ENCODE data around the gene PTPRK. TPM values are rescaled to one million over a fixed set of nuclear protein-coding genes. Genes with fewer than 3 reads are reported as not detected.

Gene PTPRK
- polyA plus RNA-seq, 1 experiment = 37.8 TPM

- H3K4me3 ChIP-seq (ENCODE audit: low read depth, low read length) = no peak overlapping the region
- CTCF ChIA-PET = no interaction called here
- no peak overlapping the region for H3K27ac ChIP-seq (ENCODE audit: low read depth, low read length)
- TF ChIP-seq CTCF (IDR thresholded peaks at IDR 0.05; ENCODE audit: low read depth, low read length) = no peak
- H3K27me3 ChIP-seq (ENCODE audit: control insufficient read depth, insufficient read depth, low read length) = no peaks in the 10 kb centered on the region
- POLR2A ChIA-PET = no interaction called here
- no peak for DNase-seq (ENCODE audit: low read depth, low spot score)
- H3K9me3 ChIP-seq (ENCODE audit: control insufficient read depth, insufficient read depth, low read length) = no peaks in the 10 kb centered on the region
Observed at GRCh38 chr6:128397996-128398395, 122.4 kb downstream of the PTPRK start.

GRCh38 chr6:128395596-128395995, 124.8 kb downstream of the PTPRK start:
- POLR2A ChIA-PET = no interaction called here
- no peak for DNase-seq (ENCODE audit: low read depth, low spot score)
- no peak for TF ChIP-seq CTCF (IDR thresholded peaks at IDR 0.05; ENCODE audit: low read depth, low read length)
- Histone ChIP-seq H3K27ac (ENCODE audit: low read depth, low read length) (no peak overlapping the region), H3K9me3 (ENCODE audit: control insufficient read depth, insufficient read depth, low read length) (no peaks in the 10 kb centered on the region), H3K27me3 (ENCODE audit: control insufficient read depth, insufficient read depth, low read length) (no peaks in the 10 kb centered on the region), H3K4me3 (ENCODE audit: low read depth, low read length) (no peak overlapping the region)
- CTCF ChIA-PET = no interaction called here

GRCh38 chr6:128395188-128395587, 125.2 kb downstream of the PTPRK start:
- ChIA-PET POLR2A (no interaction called here), CTCF (no interaction called here)
- Histone ChIP-seq H3K27ac (ENCODE audit: low read depth, low read length) (no peak overlapping the region), H3K27me3 (ENCODE audit: control insufficient read depth, insufficient read depth, low read length) (no peaks in the 10 kb centered on the region), H3K9me3 (ENCODE audit: control insufficient read depth, insufficient read depth, low read length) (no peaks in the 10 kb centered on the region), H3K4me3 (ENCODE audit: low read depth, low read length) (no peak overlapping the region)
- DNase-seq (ENCODE audit: low read depth, low spot score) = no peak
- TF ChIP-seq CTCF (IDR thresholded peaks at IDR 0.05; ENCODE audit: low read depth, low read length) = no peak

- no peaks in the 10 kb centered on the region for H3K9me3 ChIP-seq (ENCODE audit: control insufficient read depth, insufficient read depth, low read length)
- no peak overlapping the region for H3K4me3 ChIP-seq (ENCODE audit: low read depth, low read length)
- H3K27ac ChIP-seq (ENCODE audit: low read depth, low read length) = no peak overlapping the region
- no peaks in the 10 kb centered on the region for H3K27me3 ChIP-seq (ENCODE audit: control insufficient read depth, insufficient read depth, low read length)
- ChIA-PET CTCF (no interaction called here), POLR2A (no interaction called here)
- no peak for TF ChIP-seq CTCF (IDR thresholded peaks at IDR 0.05; ENCODE audit: low read depth, low read length)
- no peak for DNase-seq (ENCODE audit: low read depth, low spot score)
Observed at GRCh38 chr6:128394167-128394566, 126.2 kb downstream of the PTPRK start.

DNA sequence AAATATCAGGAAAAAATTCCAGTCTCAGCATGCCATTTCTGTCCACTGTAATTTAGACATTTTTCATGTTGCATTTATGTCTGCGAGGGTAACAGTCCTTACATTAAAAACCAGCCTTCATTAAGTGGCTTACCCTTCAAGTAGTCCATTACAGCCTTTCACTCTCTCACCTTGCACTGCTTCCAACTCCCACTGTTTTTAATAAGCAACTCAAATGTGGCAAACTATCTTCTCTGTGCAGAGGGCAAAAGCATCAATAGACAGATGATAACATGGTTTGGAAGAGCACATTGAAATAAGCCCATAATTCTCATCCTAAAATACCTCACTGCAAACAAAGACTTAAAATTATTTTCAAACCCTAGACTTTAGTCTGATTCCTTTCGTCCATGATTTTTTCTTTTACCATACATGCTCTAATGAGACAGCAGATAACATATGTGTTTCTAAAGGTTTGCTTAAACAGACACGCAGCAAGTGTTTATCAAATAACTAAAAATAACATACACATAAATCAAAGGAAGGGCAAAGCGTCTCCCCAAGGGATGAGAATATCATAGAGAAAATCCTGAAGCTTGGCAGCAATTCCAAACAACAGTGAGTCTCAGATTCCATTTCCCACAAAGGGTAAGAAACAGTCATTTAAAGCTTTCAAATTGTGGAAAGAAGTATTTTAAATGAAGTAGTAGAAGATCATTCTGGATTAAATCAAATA, 130.4 kb downstream of the PTPRK start:
- no peak for DNase-seq (ENCODE audit: low read depth, low spot score)
- TF ChIP-seq CTCF (IDR thresholded peaks at IDR 0.05; ENCODE audit: low read depth, low read length) = no peak
- ChIA-PET POLR2A (no interaction called here), CTCF (no interaction called here)
- Histone ChIP-seq H3K27ac (ENCODE audit: low read depth, low read length) (no peak overlapping the region), H3K9me3 (ENCODE audit: control insufficient read depth, insufficient read depth, low read length) (no peaks in the 10 kb centered on the region), H3K27me3 (ENCODE audit: control insufficient read depth, insufficient read depth, low read length) (no peaks in the 10 kb centered on the region), H3K4me3 (ENCODE audit: low read depth, low read length) (no peak overlapping the region)
